ENCODE results near the gene PLA2G15. TPM values are rescaled to one million over a fixed set of nuclear protein-coding genes. Genes with fewer than 3 reads are reported as not detected.

The PLA2G15 gene
- polyA plus RNA-seq, 2 of the 4 experiments (the other 2 are of a cell fraction): 4.8 to 8.7 TPM

GRCh38 chr16:68285683-68286082 lies 40.5 kb downstream of the PLA2G15 start:
- Histone ChIP-seq H3K4me3 (no peak overlapping the region), H3K9me3 (no peaks in the 10 kb centered on the region), H3K4me1 (peaks cover 15% of the 10 kb centered on the region), H3K4me2 (no peak overlapping the region), H3K27ac (no peak overlapping the region)
- ATAC-seq (no peak), DNase-seq (ENCODE audit: low read depth in 1 of 2, low spot score in 1 of 2) (no peak), FAIRE-seq (no peak)
- ChIA-PET POLR2A (interaction anchor here (0.7 to 0.9 kb wide), 2 partner anchors 22 to 25 kb away, joined by 5 to 6 read pairs; partner anchors contain the start of genes PRMT7 and SLC7A6OS), CTCF (interaction anchor here (0.8 to 2.9 kb wide), 8 partner anchors 9 to 43 kb away, joined by 3 to 27 read pairs (median 4); partner anchors contain the start of gene SLC7A6)
- TF ChIP-seq RCOR1 (IDR thresholded peaks at IDR 0.05; ENCODE audit: low read depth, low read length): no peak
- TF ChIP-seq, protein P1, sequence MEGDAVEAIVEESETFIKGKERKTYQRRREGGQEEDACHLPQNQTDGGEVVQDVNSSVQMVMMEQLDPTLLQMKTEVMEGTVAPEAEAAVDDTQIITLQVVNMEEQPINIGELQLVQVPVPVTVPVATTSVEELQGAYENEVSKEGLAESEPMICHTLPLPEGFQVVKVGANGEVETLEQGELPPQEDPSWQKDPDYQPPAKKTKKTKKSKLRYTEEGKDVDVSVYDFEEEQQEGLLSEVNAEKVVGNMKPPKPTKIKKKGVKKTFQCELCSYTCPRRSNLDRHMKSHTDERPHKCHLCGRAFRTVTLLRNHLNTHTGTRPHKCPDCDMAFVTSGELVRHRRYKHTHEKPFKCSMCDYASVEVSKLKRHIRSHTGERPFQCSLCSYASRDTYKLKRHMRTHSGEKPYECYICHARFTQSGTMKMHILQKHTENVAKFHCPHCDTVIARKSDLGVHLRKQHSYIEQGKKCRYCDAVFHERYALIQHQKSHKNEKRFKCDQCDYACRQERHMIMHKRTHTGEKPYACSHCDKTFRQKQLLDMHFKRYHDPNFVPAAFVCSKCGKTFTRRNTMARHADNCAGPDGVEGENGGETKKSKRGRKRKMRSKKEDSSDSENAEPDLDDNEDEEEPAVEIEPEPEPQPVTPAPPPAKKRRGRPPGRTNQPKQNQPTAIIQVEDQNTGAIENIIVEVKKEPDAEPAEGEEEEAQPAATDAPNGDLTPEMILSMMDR (IDR thresholded peaks at IDR 0.05): no peak
- TF ChIP-seq MAZ (IDR thresholded peaks at IDR 0.05; ENCODE audit: borderline replicate concordance, low read depth, low read length): no peak
- no peak for TF ChIP-seq FOSB (CRISPR knock-in tag; IDR thresholded peaks at IDR 0.05)
- no peak for TF ChIP-seq POLR2AphosphoS2 (conservative IDR thresholded peaks at IDR 0.05; ENCODE audit: low read length)
- TF ChIP-seq JUNB (IDR thresholded peaks at IDR 0.05): no peak
- no peak for TF ChIP-seq GATA3 (IDR thresholded peaks at IDR 0.05; ENCODE audit: borderline replicate concordance)
- no peak for TF ChIP-seq CEBPB (IDR thresholded peaks at IDR 0.05)
- TF ChIP-seq CBX2 (IDR thresholded peaks at IDR 0.05; ENCODE audit: borderline replicate concordance, low read depth): no peak
- TF ChIP-seq HDAC2 (IDR thresholded peaks at IDR 0.05): no peak
- no peak for TF ChIP-seq SMC3 (IDR thresholded peaks at IDR 0.05)
- WGBS (ENCODE audit: missing lambda C conversion rate): 90% methylated on average over 3 of the region's 3 CpGs

DNA sequence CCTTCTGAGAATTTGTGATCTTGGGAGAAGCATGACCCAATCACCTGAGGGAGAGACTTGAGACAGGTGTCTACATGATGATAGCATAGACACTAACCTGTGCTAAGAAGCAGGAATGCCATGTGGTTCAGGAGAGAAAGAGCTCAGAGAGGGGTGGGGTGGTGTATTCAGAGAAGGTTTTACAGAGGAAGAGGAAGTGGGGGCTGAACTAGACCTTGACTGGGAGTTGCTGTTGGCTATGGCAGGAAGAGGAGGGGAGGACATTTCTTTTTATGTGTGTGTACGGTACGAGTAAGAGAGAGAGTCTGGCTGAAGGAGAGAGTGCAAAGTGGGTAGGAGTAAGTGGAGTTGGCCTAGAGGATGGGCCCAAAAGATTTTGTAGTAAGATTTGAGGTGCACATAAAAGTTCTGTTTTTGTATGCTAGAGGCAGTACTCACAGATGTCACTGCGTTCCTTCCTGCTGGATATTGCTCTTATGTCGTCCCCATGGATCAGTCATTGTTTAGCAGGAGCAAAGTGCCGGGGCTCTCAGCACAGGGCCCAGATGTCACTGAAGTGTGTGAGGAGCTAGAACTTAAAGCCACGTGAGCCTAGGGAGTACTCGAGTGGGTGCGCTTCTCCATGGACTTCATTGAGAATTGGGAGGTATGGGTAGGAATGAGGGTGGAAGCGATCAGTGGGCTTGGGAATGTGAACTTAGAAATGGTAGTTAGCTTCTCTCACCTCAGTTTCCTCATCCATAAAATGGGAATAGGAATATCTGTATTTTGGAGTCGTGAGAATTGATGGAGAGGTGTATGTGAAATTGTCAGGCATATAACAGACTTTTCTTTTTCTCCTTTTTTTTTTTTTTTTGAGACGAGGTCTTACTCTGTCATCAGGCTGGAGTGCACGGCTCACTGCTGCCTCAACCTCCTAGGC lies 41.2 kb downstream of the PLA2G15 start:
- FAIRE-seq: no peak
- POLR2A ChIA-PET: interaction anchor here (0.7 to 0.9 kb wide), 3 partner anchors 23 to 49 kb away, joined by 4 to 6 read pairs (median 5); partner anchors contain the start of genes PRMT7 and SLC7A6OS
- Histone ChIP-seq H3K27ac (no peak overlapping the region), H3K4me1 (peaks cover 15% of the 10 kb centered on the region), H3K4me2 (no peak overlapping the region), H3K9me3 (no peaks in the 10 kb centered on the region), H3K4me3 (no peak overlapping the region)
- WGBS (ENCODE audit: missing lambda C conversion rate): 96% methylated on average over 12 of the region's 12 CpGs
- no peak for ATAC-seq
- DNase-seq (ENCODE audit: low read depth in 1 of 2, low spot score in 1 of 2): no peak
- TF ChIP-seq NR3C1 (IDR thresholded peaks at IDR 0.05) (no peak), EP300 (IDR thresholded peaks at IDR 0.05) (no peak), RAD21 (conservative IDR thresholded peaks at IDR 0.05 in 1 of 2, IDR thresholded peaks at IDR 0.05 in 1 of 2) (no peak), CEBPB (IDR thresholded peaks at IDR 0.05) (no peak), REST (IDR thresholded peaks at IDR 0.05) (no peak), PHF8 (IDR thresholded peaks at IDR 0.05; ENCODE audit: borderline replicate concordance, low read depth) (no peak), BHLHE40 (IDR thresholded peaks at IDR 0.05; ENCODE audit: low read depth, low read length) (no peak), NFE2L2 (conservative IDR thresholded peaks at IDR 0.05; ENCODE audit: low read length) (no peak), SREBF2 (IDR thresholded peaks at IDR 0.05) (no peak), FOSB (CRISPR knock-in tag; IDR thresholded peaks at IDR 0.05) (no peak)
- CTCF ChIA-PET: interaction anchor here (0.6 to 5.9 kb wide), 5 partner anchors 15 to 1841 kb away, joined by 3 to 35 read pairs (median 4); partner anchors contain the start of gene SLC7A6
